Neural cell (in vitro differentiated cells): ENCODE data around the gene RBM19.

Source experiments
- CTCF ChIP-seq: fragments of 450-650 bp; IDR thresholded peaks from 2 replicates; pipeline ENCODE4 v1.5.1; 2014; ENCODE audit warnings: antibody characterized with exemption, mild to moderate bottlenecking, moderate library complexity; ENCODE audit not compliant: poor library complexity, severe bottlenecking
- EP300 ChIP-seq: fragments of 450-650 bp; conservative IDR thresholded peaks from 2 replicates; pipeline ENCODE4 v1.6.1; 2014; ENCODE audit warnings: antibody characterized with exemption, mild to moderate bottlenecking, moderate library complexity; ENCODE audit not compliant: poor library complexity, severe bottlenecking
- EZH2 ChIP-seq: fragments of 200-600, 300-800 bp; shearing (Covaris generic), sonication (generic); IDR thresholded peaks from 2 replicates; pipeline ENCODE4 v1.6.1; 2014; ENCODE audit warnings: antibody characterized with exemption, low read length, borderline replicate concordance, mild to moderate bottlenecking; ENCODE audit not compliant: insufficient read depth, poor library complexity, severe bottlenecking
- MXI1 ChIP-seq: fragments of 450-650 bp; conservative IDR thresholded peaks from 2 replicates; pipeline ENCODE4 v1.6.1; 2014; ENCODE audit warnings: antibody characterized with exemption, mild to moderate bottlenecking; ENCODE audit not compliant: poor library complexity, severe bottlenecking
- POLR2AphosphoS5 ChIP-seq: IDR thresholded peaks from 2 replicates; pipeline ENCODE4 v1.6.1; 2012
- RAD21 ChIP-seq: fragments of 450-650 bp; conservative IDR thresholded peaks from 2 replicates; pipeline ENCODE4 v1.6.1; 2014; ENCODE audit warnings: antibody characterized with exemption, mild to moderate bottlenecking, moderate library complexity
- REST ChIP-seq: IDR thresholded peaks from 2 replicates; pipeline ENCODE4 v1.6.1; 2012; ENCODE audit warnings: borderline replicate concordance
- SMC3 ChIP-seq: fragments of 450-650 bp; conservative IDR thresholded peaks from 2 replicates; pipeline ENCODE4 v1.6.1; 2014; ENCODE audit warnings: antibody characterized with exemption, mild to moderate bottlenecking, moderate library complexity; ENCODE audit not compliant: poor library complexity
- TAF1 ChIP-seq: IDR thresholded peaks from 2 replicates; pipeline ENCODE4 v1.6.1; 2012; ENCODE audit warnings: low read depth

DNA sequence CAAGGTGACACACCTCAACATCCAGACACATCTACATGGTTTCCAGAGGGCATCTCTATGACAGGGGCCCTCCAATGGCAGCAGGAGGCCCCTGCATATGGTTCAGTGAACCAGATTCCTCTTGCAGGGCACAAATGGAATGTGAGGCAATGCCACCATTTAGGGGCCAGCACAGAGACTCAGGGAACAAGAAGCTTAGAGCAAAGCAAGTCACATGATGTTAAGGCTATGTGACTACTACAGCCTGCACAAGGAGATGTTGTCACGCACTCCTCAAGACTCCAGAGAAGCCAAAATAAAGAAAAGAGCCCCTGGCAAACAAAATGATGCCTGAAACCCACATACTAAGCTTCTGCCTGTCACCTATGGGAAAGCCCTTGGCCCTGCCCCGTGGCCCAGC lies 95.2 kb downstream of the RBM19 start:
- TF ChIP-seq CTCF, result no peak
- no peak for TF ChIP-seq TAF1
- no peak for TF ChIP-seq EP300
- TF ChIP-seq RAD21, result no peak
- TF ChIP-seq EZH2, result no peak
- no peak for TF ChIP-seq SMC3
- TF ChIP-seq REST, result no peak
- no peak for TF ChIP-seq POLR2AphosphoS5
- no peak for TF ChIP-seq MXI1
